Activated T-helper 2 cell treated with anti-CD3 and anti-CD28 coated beads, Interferon-gamma antibody, Interleukin-2, Interleukin-4, amounts not matched to agents 10 μg/mL and 5 μg/mL and 100 μg/mL, durations not matched to agents 14 hours and 24 hours and 36 hours (primary cell): ENCODE measurements around the gene SMARCAL1. TPM values are rescaled to one million over a fixed set of nuclear protein-coding genes. Genes with fewer than 3 reads are reported as not detected.

Experiments used
- DNase-seq: peaks from one replicate; pipeline ENCODE4 v3.0.0; 2021; ENCODE audit warnings: low spot score
- H3K27ac Mint-ChIP-seq: one replicate; pipeline ENCODE4 v1.8.0; 2021; ENCODE audit warnings: mixed read lengths
- H3K27me3 Mint-ChIP-seq: one replicate; pipeline ENCODE4 v1.8.0; 2021; ENCODE audit warnings: low read depth, mixed read lengths
- H3K36me3 Mint-ChIP-seq: one replicate; pipeline ENCODE4 v1.8.0; 2021; ENCODE audit warnings: low read depth, mixed read lengths
- H3K4me1 Mint-ChIP-seq: one replicate; pipeline ENCODE4 v1.8.0; 2021; ENCODE audit warnings: low read depth, mixed read lengths
- H3K4me3 Mint-ChIP-seq: one replicate; pipeline ENCODE4 v1.8.0; 2021; ENCODE audit warnings: low read depth, mild to moderate bottlenecking, moderate library complexity, mixed read lengths
- H3K9me3 Mint-ChIP-seq: one replicate; pipeline ENCODE4 v1.8.0; 2021; ENCODE audit warnings: mixed read lengths
- intact Hi-C: fragments of 100-400 bp; cut with micrococcal nuclease; formaldehyde crosslinking; loops from one replicate; pipeline ENCODE4 v1.15.1; 2023
- total RNA-seq: library from RNA; stranded (reverse); gene quantifications from 2 replicates; pipeline ENCODE4 v1.2.3, GENCODE V29; 2022

Gene SMARCAL1
- total RNA-seq, 1 donor from 2014 or later, result 32.8 TPM

GRCh38 chr2:216447293-216447692 is 35.0 kb downstream of the SMARCAL1 start:
- intact Hi-C loops, result no loop called here
- Mint-ChIP-seq H3K36me3 (peaks cover 66% of the 10 kb centered on the region), H3K27ac (no peak overlapping the region), H3K27me3 (no peaks in the 10 kb centered on the region), H3K9me3 (no peaks in the 10 kb centered on the region), H3K4me1 (no peaks in the 10 kb centered on the region), H3K4me3 (no peak overlapping the region)
- no peak for DNase-seq

- H3K9me3 Mint-ChIP-seq, result no peaks in the 10 kb centered on the region
- no peak overlapping the region for H3K4me3 Mint-ChIP-seq
- no peak overlapping the region for H3K27ac Mint-ChIP-seq
- no peaks in the 10 kb centered on the region for H3K27me3 Mint-ChIP-seq
- no peak for DNase-seq
- intact Hi-C loops, result no loop called here
- H3K4me1 Mint-ChIP-seq, result no peaks in the 10 kb centered on the region
- H3K36me3 Mint-ChIP-seq, result peaks cover 69% of the 10 kb centered on the region
Measured at GRCh38 chr2:216448829-216449228, 36.5 kb downstream of the SMARCAL1 start.

GRCh38 chr2:216450346-216450745 is 38.1 kb downstream of the SMARCAL1 start:
- no peaks in the 10 kb centered on the region for H3K4me1 Mint-ChIP-seq
- DNase-seq, result no peak
- H3K36me3 Mint-ChIP-seq, result peaks cover 83% of the 10 kb centered on the region
- no peak overlapping the region for H3K27ac Mint-ChIP-seq
- H3K9me3 Mint-ChIP-seq, result no peaks in the 10 kb centered on the region
- intact Hi-C loops, result no loop called here
- no peaks in the 10 kb centered on the region for H3K27me3 Mint-ChIP-seq
- no peak overlapping the region for H3K4me3 Mint-ChIP-seq

- Mint-ChIP-seq H3K4me1 (no peaks in the 10 kb centered on the region), H3K4me3 (no peak overlapping the region), H3K9me3 (no peaks in the 10 kb centered on the region), H3K27me3 (no peaks in the 10 kb centered on the region), H3K27ac (no peak overlapping the region), H3K36me3 (peaks cover 87% of the 10 kb centered on the region)
- DNase-seq, result no peak
- intact Hi-C loops, result no loop called here
Measured at GRCh38 chr2:216450784-216451183, 38.5 kb downstream of the SMARCAL1 start.

- no peak overlapping the region for H3K4me3 Mint-ChIP-seq
- intact Hi-C loops, result no loop called here
- H3K4me1 Mint-ChIP-seq, result no peaks in the 10 kb centered on the region
- DNase-seq, result no peak
- peaks cover 71% of the 10 kb centered on the region for H3K36me3 Mint-ChIP-seq
- peaks cover 6% of the 10 kb centered on the region for H3K9me3 Mint-ChIP-seq
- H3K27me3 Mint-ChIP-seq, result no peaks in the 10 kb centered on the region
- H3K27ac Mint-ChIP-seq, result no peak overlapping the region
Measured at GRCh38 chr2:216453955-216454614, 41.8 kb downstream of the SMARCAL1 start.

- no peak for DNase-seq
- H3K27me3 Mint-ChIP-seq, result no peaks in the 10 kb centered on the region
- no peak overlapping the region for H3K27ac Mint-ChIP-seq
- H3K36me3 Mint-ChIP-seq, result peaks cover 26% of the 10 kb centered on the region
- no peaks in the 10 kb centered on the region for H3K4me1 Mint-ChIP-seq
- intact Hi-C loops, result no loop called here
- H3K4me3 Mint-ChIP-seq, result no peak overlapping the region
- no peaks in the 10 kb centered on the region for H3K9me3 Mint-ChIP-seq
Measured at GRCh38 chr2:216463148-216463547, 50.9 kb downstream of the SMARCAL1 start.

GRCh38 chr2:216464104-216464720 is 51.9 kb downstream of the SMARCAL1 start:
- no peak overlapping the region for H3K27ac Mint-ChIP-seq
- no peaks in the 10 kb centered on the region for H3K4me1 Mint-ChIP-seq
- no peak overlapping the region for H3K4me3 Mint-ChIP-seq
- no peaks in the 10 kb centered on the region for H3K9me3 Mint-ChIP-seq
- DNase-seq, result no peak
- peaks cover 26% of the 10 kb centered on the region for H3K36me3 Mint-ChIP-seq
- no peaks in the 10 kb centered on the region for H3K27me3 Mint-ChIP-seq
- intact Hi-C loops, result no loop called here

GRCh38 chr2:216465579-216466195 is 53.4 kb downstream of the SMARCAL1 start:
- H3K9me3 Mint-ChIP-seq, result no peaks in the 10 kb centered on the region
- intact Hi-C loops, result no loop called here
- H3K4me1 Mint-ChIP-seq, result no peaks in the 10 kb centered on the region
- H3K4me3 Mint-ChIP-seq, result no peak overlapping the region
- no peak for DNase-seq
- H3K27me3 Mint-ChIP-seq, result no peaks in the 10 kb centered on the region
- H3K27ac Mint-ChIP-seq, result no peak overlapping the region
- peaks cover 29% of the 10 kb centered on the region for H3K36me3 Mint-ChIP-seq

- intact Hi-C loops, result no loop called here
- Mint-ChIP-seq H3K27ac (no peak overlapping the region), H3K27me3 (no peaks in the 10 kb centered on the region), H3K36me3 (peaks cover 29% of the 10 kb centered on the region), H3K9me3 (no peaks in the 10 kb centered on the region), H3K4me1 (no peaks in the 10 kb centered on the region), H3K4me3 (no peak overlapping the region)
- DNase-seq, result no peak
Measured at GRCh38 chr2:216467845-216468244, 55.6 kb downstream of the SMARCAL1 start.

GRCh38 chr2:216469661-216470060 is 57.4 kb downstream of the SMARCAL1 start:
- Mint-ChIP-seq H3K36me3 (peaks cover 27% of the 10 kb centered on the region), H3K27me3 (no peaks in the 10 kb centered on the region), H3K4me3 (no peak overlapping the region), H3K9me3 (no peaks in the 10 kb centered on the region), H3K27ac (no peak overlapping the region), H3K4me1 (peaks cover 1% of the 10 kb centered on the region)
- DNase-seq, result no peak
- intact Hi-C loops, result no loop called here

- intact Hi-C loops, result no loop called here
- no peak overlapping the region for H3K4me3 Mint-ChIP-seq
- DNase-seq, result no peak
- no peaks in the 10 kb centered on the region for H3K27me3 Mint-ChIP-seq
- peaks cover 33% of the 10 kb centered on the region for H3K36me3 Mint-ChIP-seq
- H3K27ac Mint-ChIP-seq, result no peak overlapping the region
- peaks cover 18% of the 10 kb centered on the region for H3K4me1 Mint-ChIP-seq
- no peaks in the 10 kb centered on the region for H3K9me3 Mint-ChIP-seq
Measured at GRCh38 chr2:216473187-216473586, 60.9 kb downstream of the SMARCAL1 start.

GRCh38 chr2:216474925-216475670 is 62.8 kb downstream of the SMARCAL1 start:
- H3K27ac Mint-ChIP-seq, result peak overlapping the region; percentile 29
- H3K36me3 Mint-ChIP-seq, result peaks cover 40% of the 10 kb centered on the region
- no peaks in the 10 kb centered on the region for H3K9me3 Mint-ChIP-seq
- H3K4me3 Mint-ChIP-seq, result peak overlapping the region; percentile 7
- no peaks in the 10 kb centered on the region for H3K27me3 Mint-ChIP-seq
- H3K4me1 Mint-ChIP-seq, result peaks cover 24% of the 10 kb centered on the region
- intact Hi-C loops, result loop anchor here (1.0 kb wide), 1 partner anchor 23 kb away; the partner anchor contains the start of gene RPL37A
- DNase-seq, result no peak
